B cell (primary cell): ENCODE data around the gene NTM. TPM values are rescaled to one million over a fixed set of nuclear protein-coding genes. Genes with fewer than 3 reads are reported as not detected.

ENCODE experiments used
- ATAC-seq: fragments of 200-7000 bp; cut with Tn5 transposase; one replicate; pipeline ENCODE4 v1.10.0; 2021; ENCODE audit warnings: low read depth, mild to moderate bottlenecking, moderate number of reproducible peaks, moderate library complexity
- CTCF ChIA-PET: fragments of 350-600 bp; sonication (Branson Sonifier 250); formaldehyde crosslinking; loops from one replicate; lab custom pipeline; 2021; ENCODE audit warnings: antibody characterized with exemption, inconsistent platforms; lab: Charles Lee
- POLR2A ChIA-PET: fragments of 350-600 bp; sonication (Branson Sonifier 250); formaldehyde crosslinking; loops from one replicate; lab custom pipeline; 2021; ENCODE audit warnings: antibody characterized with exemption; lab: Charles Lee
- DNase-seq: peaks from one replicate; pipeline ENCODE4 v3.0.0; 2013
- H2AFZ ChIP-seq: 2 replicates; pipeline ENCODE4 v1.6.1; 2012; ENCODE audit warnings: mild to moderate bottlenecking, low read depth, low read length; ENCODE audit not compliant: insufficient read depth, poor library complexity, severe bottlenecking
- H3K27ac ChIP-seq, 2 donors: 1 replicate in 1 of 2; 2 replicates in 1 of 2; pipeline ENCODE4 v1.5.1; 2012 to 2013; ENCODE audit warnings: low read length in 2 of 2, mild to moderate bottlenecking in 2 of 2, moderate library complexity in 1 of 2
- H3K27me3 ChIP-seq, 4 experiments: fragments of 200-600 bp in 1 of 4; sonication (generic) in 1 of 4; replicated peaks in 1 of 4; 1 replicate in 2 of 4; 2 replicates in 2 of 4; pipeline versions ENCODE4 v1.6.1 to v1.7.0; 2013 to 2016; ENCODE audit warnings: low read length in 3 of 4, mild to moderate bottlenecking in 2 of 4, mixed read lengths in 1 of 4, moderate library complexity in 1 of 4; ENCODE audit not compliant: insufficient read depth in 4 of 4, control insufficient read depth in 3 of 4; ENCODE audit errors: control extremely low read depth in 1 of 4
- H3K36me3 ChIP-seq, 2 experiments: replicated peaks in 1 of 2; 1 replicate in 1 of 2; 2 replicates in 1 of 2; pipeline versions ENCODE4 v1.6.1 to v1.7.1; 2013; ENCODE audit warnings: low read length in 1 of 2; ENCODE audit not compliant: insufficient read depth in 2 of 2, control insufficient read depth in 1 of 2; ENCODE audit errors: control extremely low read depth in 1 of 2, extremely low read depth in 1 of 2
- H3K4me1 ChIP-seq, 2 donors: fragments of 200-600 bp in 1 of 2; sonication (generic) in 1 of 2; 1 replicate in 1 of 2; 2 replicates in 1 of 2; pipeline versions ENCODE4 v1.5.1 to v1.6.1; 2013 to 2017; ENCODE audit warnings: low read length in 2 of 2; ENCODE audit not compliant: control insufficient read depth in 2 of 2, insufficient read depth in 2 of 2
- H3K4me2 ChIP-seq: replicated peaks from 2 replicates; pipeline ENCODE3; 2012; ENCODE audit warnings: mild to moderate bottlenecking, low read depth, low read length; ENCODE audit not compliant: poor library complexity, severe bottlenecking
- H3K4me3 ChIP-seq, 5 experiments: fragments of 200-600 bp in 1 of 5; sonication (generic) in 1 of 5; 1 replicate in 3 of 5; 2 replicates in 2 of 5; pipeline versions ENCODE4 v1.5.1 to v1.7.0; 2011 to 2016; ENCODE audit warnings: low read length in 4 of 5, mild to moderate bottlenecking in 4 of 5, low read depth in 2 of 5, control low read depth in 1 of 5, moderate library complexity in 1 of 5; ENCODE audit not compliant: insufficient read depth in 1 of 5; ENCODE audit errors: control extremely low read depth in 1 of 5, extremely low read depth in 1 of 5
- H3K79me2 ChIP-seq: fragments of 200-600 bp; sonication (generic); one replicate; pipeline ENCODE4 v1.6.0; 2016; ENCODE audit warnings: low read length; ENCODE audit not compliant: control insufficient read depth, insufficient read depth
- H3K9ac ChIP-seq: fragments of 200-600 bp; sonication (generic); 2 replicates; pipeline ENCODE4 v1.6.1; 2017; ENCODE audit warnings: mild to moderate bottlenecking, low read length, moderate library complexity
- H3K9me3 ChIP-seq, 3 donors: one replicate each; pipeline versions ENCODE4 v1.6.1 to v1.7.1; 2013; ENCODE audit warnings: low read length in 2 of 3; ENCODE audit not compliant: control insufficient read depth in 2 of 3, insufficient read depth in 1 of 3; ENCODE audit errors: control extremely low read depth in 1 of 3
- H4K20me1 ChIP-seq: 2 replicates; pipeline ENCODE4 v1.6.0; 2012; ENCODE audit warnings: mild to moderate bottlenecking, low read length; ENCODE audit not compliant: insufficient read depth, control insufficient read depth, poor library complexity, severe bottlenecking
- H3K27ac Mint-ChIP-seq: one replicate; pipeline ENCODE4 v1.8.0; 2021; ENCODE audit warnings: mixed read lengths
- H3K27me3 Mint-ChIP-seq: one replicate; pipeline ENCODE4 v1.8.0; 2021; ENCODE audit warnings: mixed read lengths
- H3K4me1 Mint-ChIP-seq: one replicate; pipeline ENCODE4 v1.8.0; 2021; ENCODE audit warnings: mixed read lengths
- H3K4me3 Mint-ChIP-seq: one replicate; pipeline ENCODE4 v1.8.0; 2021; ENCODE audit warnings: mixed read lengths
- H3K9me3 Mint-ChIP-seq: one replicate; pipeline ENCODE4 v1.8.0; 2022; ENCODE audit warnings: mixed read lengths; ENCODE audit not compliant: insufficient read depth
- CTCF ChIP-seq: fragments of 200-600 bp; IDR thresholded peaks from one replicate; pipeline ENCODE4 v1.8.0; 2022; ENCODE audit warnings: antibody characterized with exemption, mild to moderate bottlenecking
- EZH2 ChIP-seq: IDR thresholded peaks from 2 replicates; pipeline ENCODE4 v1.6.1; 2012; ENCODE audit warnings: borderline replicate concordance, low read depth, mild to moderate bottlenecking, moderate library complexity, low read length; ENCODE audit not compliant: insufficient read depth, poor library complexity, severe bottlenecking
- whole genome bisulfite sequencing: methylation state at CpG from one replicate; pipeline ENCODE4 v1.1.5; 2013; ENCODE audit warnings: missing lambda C conversion rate; ENCODE audit not compliant: insufficient coverage; 5-methylcytosine and 5-hydroxymethylcytosine counted together
- intact Hi-C: fragments of 100-400 bp; cut with micrococcal nuclease; formaldehyde crosslinking; loops from one replicate; pipeline ENCODE4 v1.10.0; 2022
- polyA plus RNA-seq: library from polyadenylated mRNA; depleted of rRNA; stranded (reverse); fragments of >200 nt; gene quantifications from 2 replicates; pipeline ENCODE4 v1.2.3, GENCODE V29; 2012
- total RNA-seq, 2 donors: library from RNA; stranded (reverse); fragments of 120-200 nt in 1 of 2; gene quantifications; 1 replicate in 1 of 2; 2 replicates in 1 of 2; pipeline versions ENCODE4 v1.2.3 to v1.2.4, GENCODE V29; 2013 to 2022

NTM gene
- total and polyA plus RNA-seq, 2 donors (not counting 1 experiment from before 2014, with no cell fraction given), result not detected

DNA sequence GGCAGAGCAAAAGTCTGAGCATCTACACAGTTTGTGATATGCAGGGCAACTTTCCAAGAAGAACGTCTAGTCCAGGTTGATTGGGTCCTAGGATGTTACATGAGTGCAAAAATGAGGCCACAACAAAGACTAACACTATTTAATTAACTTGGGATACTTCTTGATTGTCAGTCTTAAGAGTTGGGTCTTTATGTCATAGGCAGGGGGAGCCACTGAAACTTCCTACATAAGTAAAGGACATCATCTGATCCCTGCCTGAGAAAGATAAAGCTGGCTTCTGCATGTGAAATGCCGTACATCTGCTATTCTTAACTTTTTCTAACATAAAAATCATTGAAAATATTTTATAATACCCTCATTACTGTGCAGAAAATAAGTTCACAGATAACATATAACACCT, 525.5 kb downstream of the NTM start:
- H3K36me3 ChIP-seq, result no peaks in the 10 kb centered on the region
- no peaks in the 10 kb centered on the region for H3K27me3 ChIP-seq
- H4K20me1 ChIP-seq, result no peaks in the 10 kb centered on the region
- no peak overlapping the region for H3K27ac Mint-ChIP-seq
- no peaks in the 10 kb centered on the region for H3K27me3 Mint-ChIP-seq
- H3K79me2 ChIP-seq, result no peaks in the 10 kb centered on the region
- intact Hi-C loops, result no loop called here
- H3K9ac ChIP-seq, result no peak overlapping the region
- H3K4me1 ChIP-seq, result no peaks in the 10 kb centered on the region
- ChIA-PET CTCF (no interaction called here), POLR2A (no interaction called here)
- H3K4me3 ChIP-seq, result no peak overlapping the region
- H3K27ac ChIP-seq, result no peak overlapping the region
- ATAC-seq (no peak), DNase-seq (no peak)
- H3K4me1 Mint-ChIP-seq, result no peaks in the 10 kb centered on the region
- H3K4me2 ChIP-seq, result no peak overlapping the region
- H3K4me3 Mint-ChIP-seq, result no peak overlapping the region
- H3K9me3 ChIP-seq, result peaks cover 0 to 2% (median 0%) of the 10 kb centered on the region in 3 donors
- no peaks in the 10 kb centered on the region for H3K9me3 Mint-ChIP-seq
- WGBS, result no CpG with 5 or more reads among the region's 2 CpGs
- H2AFZ ChIP-seq, result no peak overlapping the region
- TF ChIP-seq CTCF, result no peak
- no peak for TF ChIP-seq EZH2

GRCh38 chr11:131896978-131897615, 526.7 kb downstream of the NTM start:
- Mint-ChIP-seq H3K27me3 (no peaks in the 10 kb centered on the region), H3K4me1 (no peaks in the 10 kb centered on the region), H3K27ac (no peak overlapping the region), H3K9me3 (no peaks in the 10 kb centered on the region), H3K4me3 (no peak overlapping the region)
- no peak overlapping the region for H3K27ac ChIP-seq
- ChIA-PET POLR2A (no interaction called here), CTCF (no interaction called here)
- H3K4me2 ChIP-seq, result no peak overlapping the region
- intact Hi-C loops, result no loop called here
- H3K27me3 ChIP-seq, result no peaks in the 10 kb centered on the region
- no peak overlapping the region for H3K4me3 ChIP-seq
- no peaks in the 10 kb centered on the region for H3K4me1 ChIP-seq
- no peak for ATAC-seq
- 100% methylated on average over 5 of the region's 8 CpGs for WGBS
- H2AFZ ChIP-seq, result no peak overlapping the region
- H3K79me2 ChIP-seq, result no peaks in the 10 kb centered on the region
- peaks cover 0 to 2% (median 0%) of the 10 kb centered on the region in 3 donors for H3K9me3 ChIP-seq
- no peaks in the 10 kb centered on the region for H4K20me1 ChIP-seq
- H3K9ac ChIP-seq, result no peak overlapping the region
- no peaks in the 10 kb centered on the region for H3K36me3 ChIP-seq
- TF ChIP-seq CTCF (no peak), EZH2 (no peak)
- DNase-seq, result no peak
